Lung (tissue), 12 donors: ENCODE results near the gene ITGBL1. TPM values are rescaled to one million over a fixed set of nuclear protein-coding genes. Genes with fewer than 3 reads are reported as not detected.

Source experiments
- ATAC-seq: fragments of 200-7000 bp; cut with Tn5 transposase; one replicate; pipeline ENCODE4 v1.9.1; 2020; ENCODE audit warnings: moderate number of reproducible peaks; ENCODE audit not compliant: insufficient read depth, low FRiP score
- DNase-seq, 3 donors: peaks; one replicate each; pipeline ENCODE4 v3.0.0-alpha.2; 2013 to 2017
- H3K27ac ChIP-seq, 2 donors: one replicate each; pipeline ENCODE4 v1.5.1; 2013; ENCODE audit warnings: mild to moderate bottlenecking in 2 of 2, moderate library complexity in 2 of 2, control low read depth in 1 of 2, inconsistent platforms in 1 of 2, low read depth in 1 of 2, low read length in 1 of 2
- H3K27me3 ChIP-seq, 3 donors: one replicate each; pipeline ENCODE4 v1.5.1; 2013; ENCODE audit warnings: low read length in 2 of 3; ENCODE audit not compliant: control insufficient read depth in 3 of 3, insufficient read depth in 3 of 3
- H3K36me3 ChIP-seq, 4 donors: one replicate each; pipeline ENCODE4 v1.5.1; 2013; ENCODE audit warnings: low read length in 4 of 4, mild to moderate bottlenecking in 1 of 4, moderate library complexity in 1 of 4; ENCODE audit not compliant: control insufficient read depth in 4 of 4, insufficient read depth in 4 of 4
- H3K4me1 ChIP-seq, 5 donors: one replicate each; pipeline ENCODE4 v1.5.1; 2013; ENCODE audit warnings: low read length in 5 of 5, mild to moderate bottlenecking in 2 of 5, moderate library complexity in 1 of 5; ENCODE audit not compliant: control insufficient read depth in 5 of 5, insufficient read depth in 5 of 5
- H3K4me3 ChIP-seq: one replicate; pipeline ENCODE4 v1.5.1; 2013; ENCODE audit warnings: mild to moderate bottlenecking, control low read depth, moderate library complexity
- H3K9ac ChIP-seq, 2 donors: one replicate each; pipeline ENCODE4 v1.5.1; 2013; ENCODE audit warnings: low read length in 2 of 2, control low read depth in 1 of 2; ENCODE audit not compliant: insufficient read depth in 1 of 2
- H3K9me3 ChIP-seq, 4 donors: one replicate each; pipeline ENCODE4 v1.5.1; 2013; ENCODE audit warnings: low read length in 3 of 4, mild to moderate bottlenecking in 1 of 4, moderate library complexity in 1 of 4; ENCODE audit not compliant: control insufficient read depth in 4 of 4, insufficient read depth in 3 of 4
- CTCF ChIP-seq: IDR thresholded peaks from 2 replicates; pipeline ENCODE4 v1.5.1; 2012; ENCODE audit warnings: mild to moderate bottlenecking; ENCODE audit errors: control extremely low read depth, extremely low read depth
- WGBS, 2 donors: extraction: QIAGEN DNeasy Blood & Tissue Kit; methylation state at CpG; one replicate each; pipeline ENCODE4 v1.1.7; 2013; 5-methylcytosine and 5-hydroxymethylcytosine counted together
- polyA plus RNA-seq, 2 donors: library from polyadenylated mRNA; stranded (reverse); fragments of 200-250 nt; gene quantifications; one replicate each; pipeline ENCODE4 v1.2.1, GENCODE V29; 2013
- total RNA-seq, 2 donors: library from RNA; depleted of rRNA in 1 of 2; stranded (reverse); fragments of >200 nt in 1 of 2; gene quantifications; one replicate each; pipeline ENCODE4 v1.2.1, GENCODE V29; 2014 to 2021
- donor health status: control.
- donor health status: control.
- donor health status: Bipolar disorder and iron deficiency.
- donor health status: healthy.
- donor health status: DM: yes; HTN: yes; CAD: no.

ITGBL1 gene
- total and polyA plus RNA-seq, 4 donors, result 1.1 to 7.2 (median 4.0) TPM

DNA sequence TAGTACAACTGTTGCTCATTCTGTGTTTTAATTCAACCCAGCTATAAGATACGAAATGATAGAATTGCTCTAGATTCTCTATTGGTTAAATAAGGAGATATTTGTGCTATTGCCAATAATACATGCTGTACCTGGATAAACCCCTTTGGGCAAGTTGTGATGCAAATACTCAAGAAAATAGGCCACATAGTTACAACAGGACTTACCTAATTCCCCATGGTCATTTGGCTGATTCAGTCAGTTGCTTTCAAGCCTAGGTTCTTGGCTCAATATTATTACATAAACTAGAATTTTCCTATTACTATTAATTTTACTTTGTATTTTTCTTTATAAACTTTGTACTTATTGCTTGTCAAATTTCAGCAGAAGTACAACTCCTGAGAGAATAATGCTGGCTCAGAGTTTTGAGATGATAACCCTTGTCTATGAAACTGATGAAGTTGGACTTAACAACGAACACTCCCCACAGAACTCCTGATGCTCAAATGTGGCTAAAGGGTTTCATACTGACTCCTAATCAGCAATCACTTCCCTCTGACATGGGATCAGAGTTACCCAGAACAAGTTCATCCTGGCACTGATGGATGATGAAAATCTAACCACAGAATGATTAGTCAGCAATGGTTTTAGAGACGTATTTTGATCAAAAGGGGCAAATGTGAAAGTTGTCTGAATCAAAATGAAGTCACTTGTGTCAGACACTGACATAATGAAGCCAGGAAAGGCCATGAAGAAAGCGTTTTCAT lies 221.1 kb downstream of the ITGBL1 start:
- ATAC-seq (no peak), DNase-seq (no peak)
- TF ChIP-seq CTCF, result no peak
- H3K27ac ChIP-seq, result no peak overlapping the region
- no peaks in the 10 kb centered on the region for H3K36me3 ChIP-seq
- 67 to 69% methylated on average over 4 of the region's 4 CpGs for WGBS, 2 donors
- H3K4me1 ChIP-seq, result no peaks in the 10 kb centered on the region
- no peak overlapping the region for H3K9ac ChIP-seq
- no peak overlapping the region for H3K4me3 ChIP-seq
- no peaks in the 10 kb centered on the region for H3K9me3 ChIP-seq
- no peaks in the 10 kb centered on the region for H3K27me3 ChIP-seq

GRCh38 chr13:101681834-101682233 lies 229.4 kb downstream of the ITGBL1 start:
- Histone ChIP-seq H3K9me3 (no peaks in the 10 kb centered on the region), H3K4me3 (no peak overlapping the region), H3K9ac (no peak overlapping the region), H3K4me1 (no peaks in the 10 kb centered on the region), H3K27me3 (no peaks in the 10 kb centered on the region), H3K27ac (no peak overlapping the region), H3K36me3 (no peaks in the 10 kb centered on the region)
- no peak for DNase-seq
- no peak for TF ChIP-seq CTCF
- no peak for ATAC-seq

GRCh38 chr13:101686003-101686402 lies 233.5 kb downstream of the ITGBL1 start:
- Histone ChIP-seq H3K9me3 (no peaks in the 10 kb centered on the region), H3K4me1 (no peaks in the 10 kb centered on the region), H3K36me3 (no peaks in the 10 kb centered on the region), H3K27ac (no peak overlapping the region), H3K27me3 (no peaks in the 10 kb centered on the region), H3K4me3 (no peak overlapping the region), H3K9ac (no peak overlapping the region)
- WGBS, 2 donors, result 84 to 94% methylated on average over 2 of the region's 2 CpGs
- DNase-seq (no peak), ATAC-seq (no peak)
- no peak for TF ChIP-seq CTCF

- H3K36me3 ChIP-seq, result no peaks in the 10 kb centered on the region
- H3K9ac ChIP-seq, result no peak overlapping the region
- WGBS, 2 donors, result 44 to 68% methylated on average over 2 of the region's 2 CpGs
- no peak for TF ChIP-seq CTCF
- H3K4me3 ChIP-seq, result no peak overlapping the region
- H3K27ac ChIP-seq, result no peak overlapping the region
- DNase-seq, result no peak
- H3K27me3 ChIP-seq, result no peaks in the 10 kb centered on the region
- no peak for ATAC-seq
- no peaks in the 10 kb centered on the region for H3K4me1 ChIP-seq
- no peaks in the 10 kb centered on the region for H3K9me3 ChIP-seq
These were observed 238.4 kb downstream of the ITGBL1 start for GRCh38 chr13:101690871-101691270.
